Fibroblast of lung (primary cell): ENCODE results near the gene FANCI.

Source experiments
- CTCF ChIP-seq, 2 donors: IDR thresholded peaks in 1 of 2; conservative IDR thresholded peaks in 1 of 2; 1 replicate in 1 of 2; 2 replicates in 1 of 2; pipeline ENCODE4 v1.5.1; 2011 to 2012; ENCODE audit warnings: low read length in 2 of 2, control low read depth in 1 of 2, inconsistent platforms in 1 of 2, low read depth in 1 of 2, mild to moderate bottlenecking in 1 of 2
- EZH2 ChIP-seq: IDR thresholded peaks from 2 replicates; pipeline ENCODE4 v1.5.1; 2012; ENCODE audit warnings: low read length, control low read depth, mild to moderate bottlenecking; ENCODE audit errors: missing control alignments

GRCh38 chr15:89226359-89227221 is 17.2 kb upstream of the FANCI start:
- TF ChIP-seq EZH2 (no peak), CTCF (conservative IDR thresholded peaks at IDR 0.05 in 1 of 2, IDR thresholded peaks at IDR 0.05 in 1 of 2; ENCODE audit: low read depth in 1 of 2, low read length in 2 of 2) (no peak)
